ENCODE results near the gene MED14.

Gene MED14

DNA sequence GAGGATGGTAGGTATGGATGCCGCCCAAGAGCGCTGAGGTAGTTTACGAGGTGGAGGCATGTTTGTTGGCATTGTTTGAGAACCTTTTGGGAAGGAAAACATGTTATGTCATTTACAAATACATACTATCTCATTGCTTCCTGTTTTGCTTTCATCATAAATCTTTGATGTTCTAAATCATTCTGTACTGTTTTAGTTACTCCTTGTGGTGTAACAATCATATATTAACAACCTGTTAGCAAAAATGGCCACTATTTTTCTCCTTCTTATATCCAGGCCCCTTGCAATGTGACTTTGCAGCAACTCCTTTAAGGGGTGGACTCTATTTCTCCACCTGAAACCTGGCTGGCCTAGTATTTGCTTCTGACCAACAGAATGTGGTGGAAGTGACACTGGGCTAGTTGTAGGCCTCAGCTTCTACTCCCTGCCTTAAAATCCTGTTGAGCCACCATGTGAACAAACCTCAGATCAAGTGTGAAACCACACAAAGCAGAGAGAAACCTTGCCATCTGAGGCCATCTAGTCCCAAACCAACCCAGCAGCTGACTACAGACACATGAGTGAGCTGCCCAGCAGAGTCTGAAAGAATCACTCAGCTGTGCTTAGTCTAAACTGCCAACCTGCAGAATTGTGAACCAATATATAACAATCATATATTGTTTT lies 72.1 kb downstream of the MED14 start:
- DNase-seq = no peak

DNA sequence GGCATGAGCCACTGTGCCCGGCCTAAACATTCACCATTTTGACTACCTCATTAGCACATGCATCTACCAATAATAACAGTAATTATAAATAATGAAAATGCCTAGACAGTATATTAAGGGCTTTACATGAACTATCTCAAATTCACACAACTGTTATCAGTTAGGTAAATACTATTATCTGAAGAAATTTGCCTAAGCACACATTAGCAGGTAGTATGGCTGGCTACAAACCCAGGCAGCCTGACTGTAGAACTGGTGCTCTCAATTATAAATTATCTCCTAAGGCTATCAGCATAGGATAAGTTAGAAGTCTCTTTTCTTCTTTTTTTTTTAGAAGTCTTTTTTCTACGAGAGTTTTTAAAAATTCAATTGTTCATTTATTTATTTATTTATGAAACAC lies 73.9 kb downstream of the MED14 start:
- DNase-seq = no peak

DNA sequence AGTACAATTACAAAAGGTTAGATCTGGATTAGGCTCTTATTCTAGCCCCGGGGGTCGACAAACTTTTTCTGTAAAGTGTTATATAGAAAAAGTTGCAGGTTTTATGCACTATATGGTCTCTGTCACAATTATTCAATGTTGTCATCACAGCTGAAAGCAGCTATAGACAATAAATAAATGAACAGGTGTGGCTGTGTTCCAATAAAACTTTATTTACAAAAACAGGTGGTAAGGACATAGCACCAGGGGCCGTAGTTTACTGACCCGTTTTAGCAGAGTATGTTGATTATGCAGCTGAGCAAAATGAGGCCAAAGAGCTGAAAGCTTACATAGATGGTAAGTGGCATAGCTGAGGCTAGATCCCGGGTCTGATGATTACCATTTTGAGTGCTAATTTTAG lies 75.0 kb downstream of the MED14 start:
- DNase-seq = no peak

DNA sequence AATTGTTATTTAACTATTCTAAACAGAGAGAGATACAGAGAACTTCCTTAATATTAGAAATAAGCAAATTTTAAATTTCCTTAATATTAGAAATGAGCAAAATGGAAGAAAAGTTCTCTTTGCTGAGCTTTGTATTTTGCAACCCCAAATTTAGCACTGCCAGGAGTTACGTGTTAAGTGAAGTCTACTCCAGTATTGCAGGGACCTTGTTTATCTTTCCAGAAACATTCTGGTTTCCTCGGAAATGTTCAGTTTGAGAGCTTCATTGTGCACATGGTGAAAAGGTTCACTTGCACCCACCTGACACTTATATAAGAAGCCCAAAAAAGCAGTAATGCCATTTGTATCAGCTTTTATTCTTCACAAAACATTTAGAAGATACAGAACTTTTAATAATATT lies 81.8 kb downstream of the MED14 start:
- no peak for DNase-seq

DNA sequence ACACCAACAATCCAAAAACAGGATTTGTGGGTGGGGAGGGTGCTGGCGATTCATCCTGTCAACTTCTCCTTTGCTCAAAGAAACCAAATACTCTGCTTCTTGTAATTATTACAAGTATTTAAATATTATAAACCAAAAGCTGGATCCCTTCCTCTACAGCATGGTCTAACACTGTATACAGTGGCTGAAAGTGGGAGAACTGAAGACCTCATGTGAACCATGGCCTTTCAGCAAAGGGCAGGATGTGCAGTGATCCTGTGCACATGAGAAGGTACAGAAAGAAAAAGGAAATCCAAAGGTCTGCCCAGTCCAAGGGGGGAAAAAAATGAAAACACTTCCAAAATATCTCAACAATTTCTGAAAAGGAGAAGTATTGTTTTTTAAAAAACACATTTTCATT lies 82.7 kb downstream of the MED14 start:
- DNase-seq = no peak

DNA sequence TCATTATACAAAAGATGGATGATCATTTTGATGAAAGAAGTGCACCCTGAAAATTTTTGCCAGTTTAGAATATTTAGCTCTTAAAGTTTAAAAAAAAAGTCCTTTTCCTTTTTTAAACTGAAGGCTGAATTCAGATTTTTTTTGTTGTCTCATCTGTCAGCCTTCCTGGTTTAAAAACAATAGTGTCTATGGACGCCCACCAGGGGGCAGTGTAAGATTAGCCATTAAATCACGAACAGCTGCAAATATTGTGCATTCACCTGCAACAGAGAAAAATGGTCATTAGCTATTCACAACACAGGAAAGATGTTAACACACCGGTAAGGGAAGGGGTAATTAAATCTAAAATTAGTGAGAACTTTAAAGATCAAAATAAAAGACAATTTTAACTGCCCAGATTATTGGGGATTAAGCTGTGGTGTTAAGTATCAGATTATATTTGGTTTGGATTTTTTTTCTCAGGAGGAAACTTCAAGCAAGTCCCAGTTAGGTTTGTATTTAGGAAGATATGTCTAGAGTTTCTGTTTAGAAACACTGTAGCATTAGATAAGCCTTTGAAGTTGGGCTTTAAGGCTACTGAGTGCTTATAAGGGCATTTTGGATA lies 83.6 kb downstream of the MED14 start:
- peak; percentile 15 for DNase-seq

DNA sequence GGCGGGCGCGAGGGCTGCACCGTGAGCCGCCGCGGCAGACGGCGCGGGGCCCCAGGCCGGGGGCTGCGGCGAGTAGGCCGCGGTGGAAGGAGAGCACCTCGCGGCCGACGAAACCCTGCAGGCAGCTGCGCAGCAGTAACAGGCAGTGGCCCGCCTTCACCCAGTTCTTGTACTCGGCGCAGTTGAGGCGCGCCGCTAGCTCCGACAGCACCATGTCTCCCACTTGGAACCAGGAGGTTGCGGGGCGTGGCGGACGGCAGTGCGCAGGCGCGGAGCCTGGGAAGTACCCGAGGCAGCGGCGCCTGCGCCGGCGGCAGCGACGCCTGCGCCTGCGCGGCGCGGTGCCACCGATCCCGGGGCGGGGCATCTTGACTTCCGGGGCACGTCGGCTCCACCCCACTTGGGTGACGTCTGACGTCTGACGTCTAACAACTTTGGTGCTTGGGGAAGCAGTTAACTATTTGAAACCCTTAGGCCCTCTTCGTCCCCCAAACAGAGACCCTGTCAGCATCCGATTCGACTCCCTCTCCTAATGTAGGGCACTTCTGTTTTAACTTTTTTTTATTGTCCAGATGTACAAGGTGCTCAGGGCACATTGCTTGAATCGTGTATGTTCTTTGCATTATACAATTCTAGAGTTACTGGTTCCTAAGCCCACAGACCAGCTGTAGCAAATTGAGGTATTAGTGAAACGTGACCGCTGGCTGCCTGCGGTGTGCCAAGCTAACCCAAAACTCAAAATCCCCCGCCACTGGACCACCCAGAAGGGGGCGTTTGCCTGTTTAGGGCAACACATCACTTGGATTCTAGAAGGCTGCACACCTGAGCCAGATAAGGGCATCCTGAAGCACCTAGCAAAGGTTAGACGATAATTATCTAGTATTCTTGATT lies 87.8 kb downstream of the MED14 start, which contains the start of gene CXorf38:
TSS of gene CXorf38 (minus strand) at position 255 of the 891 bp plus-strand sequence. CDS start at position 214, 41 bp downstream.
- DNase-seq = peak; percentile 48

DNA sequence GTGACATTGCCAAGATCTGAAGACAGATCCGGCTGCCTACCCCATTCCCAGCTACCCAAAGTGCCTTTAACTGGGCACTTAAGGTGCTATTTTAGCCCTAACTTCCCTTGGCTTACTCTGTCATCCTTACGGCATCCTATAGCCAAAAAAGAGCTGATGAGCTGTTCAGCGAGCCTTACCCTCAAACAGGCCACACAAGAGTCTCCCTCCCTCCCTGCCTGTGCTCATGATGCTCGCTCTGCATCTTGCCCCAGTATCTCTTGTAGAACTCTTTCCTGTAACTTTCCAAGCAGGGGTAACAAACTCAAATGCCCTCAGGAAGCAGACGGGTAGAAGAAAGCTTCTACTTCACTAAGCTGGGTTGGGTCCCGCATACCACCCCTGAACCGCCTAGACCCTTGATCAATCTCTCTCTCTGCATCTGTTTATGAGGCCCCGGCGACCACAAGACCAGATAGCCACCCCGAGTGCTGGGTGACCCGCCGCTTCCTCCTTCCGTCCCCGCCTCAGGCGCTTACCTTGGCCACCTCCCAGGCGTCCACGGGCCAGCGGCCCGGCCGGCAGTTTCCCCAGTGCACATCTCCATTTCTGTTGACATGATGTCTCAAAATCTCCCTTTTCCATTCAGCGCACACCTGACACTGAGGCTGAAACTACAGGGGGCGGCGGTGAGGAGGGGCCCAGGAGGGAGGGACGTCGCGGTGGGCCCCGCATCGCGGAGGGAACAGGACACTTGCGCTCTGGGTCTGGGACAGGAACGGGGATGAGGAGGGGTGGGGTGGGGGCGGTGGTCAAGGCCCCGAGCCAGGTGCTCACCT lies 88.6 kb downstream of the MED14 start:
- no peak for DNase-seq

DNA sequence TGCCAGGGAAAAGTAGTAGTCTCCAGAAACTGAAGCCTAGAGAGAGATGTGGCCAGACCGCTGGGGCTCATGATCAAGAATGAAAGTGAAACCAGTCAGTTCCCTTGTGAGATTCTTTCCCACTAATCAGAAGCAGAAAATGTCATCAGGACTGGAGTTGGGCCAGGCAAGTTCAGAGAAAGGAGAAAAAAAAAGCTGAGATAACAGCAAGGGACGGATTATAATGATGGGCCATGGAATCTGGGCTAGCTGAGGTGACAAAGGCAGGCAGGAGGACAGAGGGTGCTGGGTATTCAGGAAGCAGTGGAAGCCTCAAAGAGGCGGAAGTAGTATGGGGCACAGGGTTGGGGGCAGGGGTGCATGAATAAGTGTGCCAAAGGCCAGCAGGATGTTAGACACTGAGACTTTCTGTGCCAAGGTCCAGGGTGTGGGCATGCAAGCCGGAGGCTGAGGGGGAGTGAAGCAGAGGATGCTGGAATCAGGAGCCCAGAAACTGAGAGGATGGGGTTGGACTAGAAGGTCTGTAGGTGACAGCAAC lies 90.5 kb downstream of the MED14 start:
- no peak for DNase-seq

DNA sequence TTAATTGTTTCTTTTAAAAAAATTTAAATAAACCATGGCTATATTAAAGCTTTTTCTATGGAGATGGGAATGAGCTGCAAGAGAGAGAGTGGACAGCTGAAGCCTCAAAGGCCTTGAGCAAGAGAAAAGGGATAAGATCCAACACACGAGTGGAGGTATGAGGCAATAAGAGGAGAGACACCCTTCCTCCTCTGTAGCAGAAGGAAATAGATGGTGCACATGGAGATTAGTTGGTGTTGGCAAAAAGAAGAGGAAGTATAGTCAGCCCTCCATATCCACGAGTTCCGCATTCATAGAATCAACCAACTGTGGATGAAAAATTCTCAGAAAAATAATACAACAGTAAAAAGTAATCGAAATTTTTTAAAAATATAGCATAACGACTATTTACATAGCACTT lies 91.2 kb downstream of the MED14 start:
- no peak for DNase-seq

DNA sequence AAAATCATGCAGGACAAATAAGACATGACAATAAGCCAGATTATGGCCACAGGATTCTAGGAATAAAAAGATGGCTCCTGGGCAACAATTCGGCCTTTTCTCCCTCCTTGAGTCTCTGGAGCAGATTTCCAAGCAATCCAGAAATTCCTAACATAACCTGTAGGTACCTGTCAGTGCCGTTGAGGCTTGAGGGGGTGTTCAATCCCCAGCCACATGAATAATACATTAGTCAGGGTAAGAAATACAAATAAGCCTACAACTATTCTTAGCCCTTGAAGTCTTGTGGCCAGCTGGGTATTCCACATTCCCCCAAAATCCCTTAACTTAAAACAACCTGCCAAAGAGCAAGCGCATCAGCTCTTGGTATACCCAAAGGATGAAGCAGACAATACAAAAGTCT lies 97.7 kb downstream of the MED14 start:
- DNase-seq = no peak

DNA sequence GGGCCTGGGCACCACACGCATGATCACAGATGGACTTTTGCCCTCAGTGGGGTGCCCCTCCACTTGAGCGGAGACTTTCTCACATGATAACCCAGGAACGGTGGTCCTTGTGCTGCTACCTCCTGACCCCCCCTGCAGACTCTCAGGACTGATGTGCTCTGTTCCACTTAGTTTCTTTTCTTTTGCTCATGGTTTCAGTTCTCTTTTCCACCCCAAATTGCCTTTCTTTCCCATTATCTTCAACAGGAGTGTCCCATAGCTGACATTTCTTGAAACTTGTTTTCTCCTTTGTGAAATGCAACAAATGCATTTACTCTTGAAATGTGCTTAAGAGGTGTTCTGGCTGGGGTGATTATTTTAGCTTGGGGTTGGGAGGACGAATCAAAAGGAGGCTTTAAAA lies 103.1 kb downstream of the MED14 start:
- no peak for DNase-seq

DNA sequence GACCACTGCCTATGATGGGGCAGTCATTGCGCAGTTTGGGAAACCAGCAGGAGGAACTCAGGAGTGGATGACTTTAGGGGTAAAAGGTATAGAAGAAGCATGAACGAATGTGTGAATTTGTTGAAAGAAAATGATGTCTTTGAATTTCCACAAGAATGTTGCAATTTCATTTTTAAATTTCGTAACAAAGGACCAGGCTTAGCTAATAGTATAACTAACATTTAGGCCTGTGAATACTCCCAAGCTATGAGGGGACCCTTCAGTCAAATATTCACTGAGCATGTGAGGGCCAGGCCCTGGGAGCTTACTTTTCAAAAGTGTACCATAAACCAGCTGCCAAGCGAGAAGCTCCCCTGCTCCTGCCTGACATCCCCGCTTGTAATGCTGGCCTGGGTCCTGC lies 106.8 kb downstream of the MED14 start:
- DNase-seq = no peak

DNA sequence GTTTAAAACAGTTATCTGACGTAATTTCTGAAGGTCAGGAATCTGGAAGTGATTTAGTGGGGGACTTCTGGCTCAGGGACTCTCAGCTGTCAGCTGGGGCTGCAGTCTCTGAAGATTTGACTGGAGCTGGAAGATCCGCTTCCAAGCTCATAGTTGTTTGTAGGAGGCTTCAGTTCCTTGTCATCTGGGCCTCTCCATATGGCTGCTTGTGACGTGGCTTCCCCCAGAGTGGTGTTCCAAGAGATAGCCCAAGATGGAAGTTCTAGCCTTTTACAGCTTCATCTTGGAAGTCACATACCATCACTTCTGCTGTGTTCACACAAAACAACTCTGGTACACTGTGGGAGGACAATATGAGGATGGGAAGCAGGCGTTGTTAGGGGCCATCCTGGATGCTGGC lies 110.0 kb downstream of the MED14 start:
- DNase-seq = no peak

DNA sequence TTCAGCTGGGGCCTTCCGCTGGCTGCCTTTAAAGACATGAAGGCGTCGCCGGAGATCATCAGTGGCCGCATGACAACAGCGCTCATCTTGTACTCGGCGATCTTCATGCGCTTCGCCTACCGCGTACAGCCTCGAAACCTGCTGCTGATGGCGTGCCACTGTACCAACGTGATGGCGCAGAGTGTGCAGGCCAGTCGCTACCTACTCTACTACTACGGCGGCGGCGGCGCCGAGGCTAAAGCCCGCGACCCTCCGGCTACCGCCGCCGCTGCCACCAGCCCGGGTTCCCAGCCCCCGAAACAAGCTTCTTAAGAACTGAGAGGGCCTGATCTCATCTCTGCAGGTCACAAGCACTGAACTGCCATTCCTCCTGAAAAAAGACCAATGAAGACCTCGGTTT lies 111.7 kb downstream of the MED14 start:
- no peak for DNase-seq

DNA sequence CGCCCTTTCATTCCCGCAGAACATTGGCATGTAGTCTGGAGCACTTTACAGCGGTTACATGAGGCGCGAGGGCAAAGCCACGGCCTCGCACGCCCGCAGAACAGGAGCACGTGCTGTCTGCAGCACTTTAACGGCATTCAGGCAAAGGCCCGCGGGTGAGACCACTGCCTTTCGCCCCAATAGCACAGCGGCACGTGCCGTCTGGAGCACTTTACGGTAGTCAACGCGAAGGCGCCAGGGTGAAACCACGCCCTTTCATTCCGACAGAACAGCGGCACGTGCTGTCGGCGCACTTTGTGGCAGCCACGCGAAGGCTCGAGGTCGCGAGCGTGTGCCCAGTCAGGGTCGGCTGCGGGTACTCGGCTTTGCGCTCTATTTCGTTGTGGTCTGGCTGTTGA lies 112.2 kb downstream of the MED14 start, which contains the start of gene MPC1L:
TSS of gene MPC1L (plus strand) at position 290 of the 398 bp plus-strand sequence. CDS start 138 bp downstream, outside the sequence.
- DNase-seq = no peak

DNA sequence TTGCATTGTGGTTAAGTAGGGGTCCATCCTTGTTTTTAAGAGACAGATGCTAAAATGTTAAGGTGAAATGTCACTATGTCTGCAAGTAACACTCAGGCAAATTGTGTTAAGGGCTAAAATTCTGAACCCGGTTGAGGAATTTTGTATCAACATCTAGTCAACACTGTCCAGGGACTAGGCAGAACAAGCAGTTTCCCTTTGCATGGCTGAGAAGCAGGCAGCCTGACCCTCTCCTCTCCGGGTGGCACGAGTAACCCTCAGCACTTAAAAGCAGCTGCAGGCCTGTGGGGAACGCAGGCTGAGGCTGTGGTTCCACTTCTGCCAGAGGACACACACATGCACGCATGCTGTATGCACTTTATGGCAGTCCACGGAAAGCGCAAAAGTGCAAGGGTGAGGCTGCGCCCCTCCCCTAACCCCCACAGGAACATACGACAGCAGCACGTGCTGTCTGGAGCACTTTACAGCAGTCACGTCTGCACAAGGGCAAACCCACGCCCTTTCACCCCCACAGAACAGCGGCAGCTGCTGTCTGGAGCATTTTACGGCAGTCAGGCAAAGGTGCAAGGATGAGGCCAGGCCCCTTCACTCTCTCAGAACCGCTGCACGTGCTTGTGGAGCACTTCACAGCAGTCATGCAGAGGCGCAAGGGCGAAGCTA lies 112.7 kb downstream of the MED14 start:
- DNase-seq = no peak

DNA sequence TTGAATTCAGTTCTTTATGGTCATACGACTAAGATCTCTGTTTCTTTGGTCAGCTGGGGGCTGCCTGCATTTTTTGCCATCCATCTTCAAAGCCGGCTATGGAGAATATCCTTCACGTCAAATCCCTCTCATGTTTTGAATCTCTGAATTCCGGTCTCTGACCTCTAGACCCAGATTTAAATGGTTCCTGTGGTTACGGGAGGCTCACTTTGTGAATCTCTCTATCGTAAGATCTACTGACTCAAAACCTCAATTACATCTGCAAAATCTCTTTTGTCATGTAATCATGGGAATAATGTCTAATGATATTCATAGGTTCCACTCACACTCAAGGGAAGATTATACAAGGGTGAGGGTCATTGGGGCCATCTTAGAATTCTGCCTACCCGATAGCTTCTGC lies 117.8 kb downstream of the MED14 start:
- DNase-seq = no peak

DNA sequence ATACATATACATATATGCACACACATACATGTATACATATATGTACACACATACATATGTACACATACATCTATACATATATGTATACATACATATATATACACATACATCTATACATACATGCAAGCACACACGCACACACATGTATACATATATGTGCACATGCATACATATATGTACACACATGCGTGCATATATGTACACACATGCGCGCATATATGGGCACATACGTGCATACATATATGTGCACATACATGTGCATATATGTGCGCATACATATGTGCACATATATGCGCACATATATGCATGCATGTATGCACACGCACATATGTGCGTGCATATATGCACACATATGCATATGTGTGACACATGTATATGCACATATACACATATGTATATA lies 119.4 kb downstream of the MED14 start:
- no peak for DNase-seq

DNA sequence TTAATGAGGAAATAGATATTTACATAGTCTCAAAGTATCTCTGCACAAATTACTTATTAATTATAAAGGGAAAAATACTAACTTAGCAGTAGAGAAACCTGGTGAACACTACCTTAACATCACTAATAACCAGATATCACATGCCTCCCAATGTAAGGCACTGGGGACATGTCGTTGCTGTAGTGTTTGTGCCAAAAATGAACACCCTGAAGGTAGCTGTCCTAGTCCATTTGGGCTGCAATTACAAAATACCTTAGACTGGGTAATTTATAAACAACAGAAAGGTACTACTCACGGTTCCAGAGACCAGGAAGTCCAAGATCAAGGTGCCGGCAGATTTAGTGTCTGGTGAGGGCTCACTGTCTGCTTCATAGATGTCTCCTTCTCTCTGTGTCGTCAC lies 122.8 kb downstream of the MED14 start:
- no peak for DNase-seq

DNA sequence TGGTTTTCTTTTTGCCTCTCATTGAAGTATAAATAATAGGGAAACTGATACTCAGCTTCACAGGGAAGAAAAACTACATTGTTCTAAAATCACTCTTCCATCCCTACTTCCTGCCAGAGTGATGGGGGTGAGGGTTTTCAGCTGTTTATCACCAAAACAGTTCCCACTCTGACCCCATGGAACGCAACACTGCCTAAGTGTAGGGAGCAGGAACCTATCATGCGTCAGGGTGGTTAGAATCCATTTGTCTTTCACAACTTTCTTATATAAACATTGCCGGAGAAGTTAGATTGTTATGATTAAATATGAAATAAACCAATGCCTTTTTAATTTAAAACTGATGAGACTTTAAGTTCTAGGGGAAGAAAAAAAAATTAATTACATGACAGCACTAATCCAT lies 128.0 kb downstream of the MED14 start:
- DNase-seq = no peak

DNA sequence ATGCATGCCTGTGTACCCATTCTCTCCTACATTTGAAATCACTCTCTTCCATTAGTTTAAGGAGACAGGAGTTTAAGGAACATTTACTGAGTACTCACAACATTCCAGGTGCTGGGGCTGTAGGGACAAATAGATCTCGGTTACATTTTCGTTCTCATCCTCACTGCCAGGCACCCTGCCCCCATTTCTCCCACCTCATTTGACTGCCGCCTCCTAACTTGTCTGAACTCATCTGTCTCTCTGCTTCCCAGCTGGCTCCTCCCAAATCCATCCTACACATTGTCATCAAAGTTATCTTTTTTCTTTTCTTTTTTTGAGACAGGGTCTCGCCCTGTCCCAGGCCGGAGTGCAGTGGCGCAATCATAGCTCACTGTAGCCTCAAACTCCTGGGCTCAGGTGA lies 131.9 kb downstream of the MED14 start:
- DNase-seq = no peak
